Measurements from ENCODE around the gene TFB2M. TPM values are rescaled to one million over a fixed set of nuclear protein-coding genes. Genes with fewer than 3 reads are reported as not detected.

The TFB2M gene
- total and polyA plus RNA-seq, 2 of the 13 experiments (the other 11 are each of a cell fraction or from before 2014, with no cell fraction given): 15.7 to 31.4 TPM

DNA sequence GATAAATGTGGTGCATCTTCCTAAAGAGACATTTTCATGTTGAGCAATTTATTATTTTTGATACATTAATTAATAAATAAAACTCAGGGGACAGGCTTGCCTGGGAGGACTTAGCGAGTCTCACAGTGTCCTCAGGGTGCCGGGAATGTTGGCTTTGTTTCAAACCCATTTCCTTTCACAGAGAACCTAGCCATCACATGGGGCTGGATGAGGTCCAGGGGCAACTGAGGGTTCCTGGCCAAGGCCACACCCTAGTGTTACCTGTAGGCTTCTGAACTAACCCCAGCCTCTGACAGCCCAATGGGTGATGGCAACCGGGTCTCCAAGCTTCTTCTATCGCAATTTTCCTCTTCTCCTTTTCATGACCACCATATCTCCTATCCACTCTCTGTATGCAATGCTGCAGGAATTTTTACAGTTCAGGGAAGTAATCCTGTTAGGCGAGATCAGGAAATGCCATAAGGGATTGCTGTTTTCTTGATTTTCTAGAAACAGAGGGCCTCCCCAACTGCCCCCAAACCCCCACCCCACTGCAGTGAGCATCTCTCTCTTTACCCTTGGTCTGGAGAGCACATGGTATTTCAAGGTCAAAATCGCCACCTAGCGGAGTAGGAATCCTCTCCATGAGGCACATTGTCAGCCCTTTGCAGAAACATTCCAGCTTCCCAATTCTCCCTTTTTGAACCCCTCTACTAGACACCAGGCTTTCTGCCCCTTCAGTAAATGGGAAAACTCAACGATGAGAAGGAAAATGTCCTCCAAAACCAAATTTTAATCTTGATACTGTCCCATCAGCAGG lies 36.9 kb downstream of the TFB2M start (continued):
- TF ChIP-seq, protein P1, sequence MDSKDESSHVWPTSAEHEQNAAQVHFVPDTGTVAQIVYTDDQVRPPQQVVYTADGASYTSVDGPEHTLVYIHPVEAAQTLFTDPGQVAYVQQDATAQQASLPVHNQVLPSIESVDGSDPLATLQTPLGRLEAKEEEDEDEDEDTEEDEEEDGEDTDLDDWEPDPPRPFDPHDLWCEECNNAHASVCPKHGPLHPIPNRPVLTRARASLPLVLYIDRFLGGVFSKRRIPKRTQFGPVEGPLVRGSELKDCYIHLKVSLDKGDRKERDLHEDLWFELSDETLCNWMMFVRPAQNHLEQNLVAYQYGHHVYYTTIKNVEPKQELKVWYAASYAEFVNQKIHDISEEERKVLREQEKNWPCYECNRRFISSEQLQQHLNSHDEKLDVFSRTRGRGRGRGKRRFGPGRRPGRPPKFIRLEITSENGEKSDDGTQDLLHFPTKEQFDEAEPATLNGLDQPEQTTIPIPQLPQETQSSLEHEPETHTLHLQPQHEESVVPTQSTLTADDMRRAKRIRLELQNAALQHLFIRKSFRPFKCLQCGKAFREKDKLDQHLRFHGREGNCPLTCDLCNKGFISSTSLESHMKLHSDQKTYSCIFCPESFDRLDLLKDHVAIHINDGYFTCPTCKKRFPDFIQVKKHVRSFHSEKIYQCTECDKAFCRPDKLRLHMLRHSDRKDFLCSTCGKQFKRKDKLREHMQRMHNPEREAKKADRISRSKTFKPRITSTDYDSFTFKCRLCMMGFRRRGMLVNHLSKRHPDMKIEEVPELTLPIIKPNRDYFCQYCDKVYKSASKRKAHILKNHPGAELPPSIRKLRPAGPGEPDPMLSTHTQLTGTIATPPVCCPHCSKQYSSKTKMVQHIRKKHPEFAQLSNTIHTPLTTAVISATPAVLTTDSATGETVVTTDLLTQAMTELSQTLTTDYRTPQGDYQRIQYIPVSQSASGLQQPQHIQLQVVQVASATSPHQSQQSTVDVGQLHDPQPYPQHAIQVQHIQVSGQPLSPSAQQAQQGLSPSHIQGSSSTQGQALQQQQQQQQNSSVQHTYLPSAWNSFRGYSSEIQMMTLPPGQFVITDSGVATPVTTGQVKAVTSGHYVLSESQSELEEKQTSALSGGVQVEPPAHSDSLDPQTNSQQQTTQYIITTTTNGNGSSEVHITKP (CRISPR knock-in tag; IDR thresholded peaks at IDR 0.05; ENCODE audit: low read depth): no peak
- TF ChIP-seq ZNF101 (CRISPR knock-in tag; IDR thresholded peaks at IDR 0.05; ENCODE audit: borderline replicate concordance, low read depth) (no peak), ZNF232 (CRISPR knock-in tag; IDR thresholded peaks at IDR 0.05; ENCODE audit: borderline replicate concordance) (no peak), ZFP41 (CRISPR knock-in tag; IDR thresholded peaks at IDR 0.05; ENCODE audit: borderline replicate concordance) (no peak), LCORL (IDR thresholded peaks at IDR 0.05) (no peak), LCORL (CRISPR knock-in tag; IDR thresholded peaks at IDR 0.05) (no peak), FOXP1 (IDR thresholded peaks at IDR 0.05) (no peak), FOXP1 (CRISPR knock-in tag; IDR thresholded peaks at IDR 0.05) (no peak), ZNF225 (CRISPR knock-in tag; IDR thresholded peaks at IDR 0.05) (no peak), ZBTB1 (CRISPR knock-in tag; IDR thresholded peaks at IDR 0.05; ENCODE audit: borderline replicate concordance) (no peak), BCL6 (CRISPR knock-in tag; IDR thresholded peaks at IDR 0.05) (no peak), RBFOX2 (IDR thresholded peaks at IDR 0.05; ENCODE audit: low read depth, low read length) (no peak)
- TF ChIP-seq, protein P2, sequence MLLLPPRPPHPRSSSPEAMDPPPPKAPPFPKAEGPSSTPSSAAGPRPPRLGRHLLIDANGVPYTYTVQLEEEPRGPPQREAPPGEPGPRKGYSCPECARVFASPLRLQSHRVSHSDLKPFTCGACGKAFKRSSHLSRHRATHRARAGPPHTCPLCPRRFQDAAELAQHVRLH (CRISPR knock-in tag; IDR thresholded peaks at IDR 0.05; ENCODE audit: borderline replicate concordance, low read depth): no peak
- TF ChIP-seq, protein P3, sequence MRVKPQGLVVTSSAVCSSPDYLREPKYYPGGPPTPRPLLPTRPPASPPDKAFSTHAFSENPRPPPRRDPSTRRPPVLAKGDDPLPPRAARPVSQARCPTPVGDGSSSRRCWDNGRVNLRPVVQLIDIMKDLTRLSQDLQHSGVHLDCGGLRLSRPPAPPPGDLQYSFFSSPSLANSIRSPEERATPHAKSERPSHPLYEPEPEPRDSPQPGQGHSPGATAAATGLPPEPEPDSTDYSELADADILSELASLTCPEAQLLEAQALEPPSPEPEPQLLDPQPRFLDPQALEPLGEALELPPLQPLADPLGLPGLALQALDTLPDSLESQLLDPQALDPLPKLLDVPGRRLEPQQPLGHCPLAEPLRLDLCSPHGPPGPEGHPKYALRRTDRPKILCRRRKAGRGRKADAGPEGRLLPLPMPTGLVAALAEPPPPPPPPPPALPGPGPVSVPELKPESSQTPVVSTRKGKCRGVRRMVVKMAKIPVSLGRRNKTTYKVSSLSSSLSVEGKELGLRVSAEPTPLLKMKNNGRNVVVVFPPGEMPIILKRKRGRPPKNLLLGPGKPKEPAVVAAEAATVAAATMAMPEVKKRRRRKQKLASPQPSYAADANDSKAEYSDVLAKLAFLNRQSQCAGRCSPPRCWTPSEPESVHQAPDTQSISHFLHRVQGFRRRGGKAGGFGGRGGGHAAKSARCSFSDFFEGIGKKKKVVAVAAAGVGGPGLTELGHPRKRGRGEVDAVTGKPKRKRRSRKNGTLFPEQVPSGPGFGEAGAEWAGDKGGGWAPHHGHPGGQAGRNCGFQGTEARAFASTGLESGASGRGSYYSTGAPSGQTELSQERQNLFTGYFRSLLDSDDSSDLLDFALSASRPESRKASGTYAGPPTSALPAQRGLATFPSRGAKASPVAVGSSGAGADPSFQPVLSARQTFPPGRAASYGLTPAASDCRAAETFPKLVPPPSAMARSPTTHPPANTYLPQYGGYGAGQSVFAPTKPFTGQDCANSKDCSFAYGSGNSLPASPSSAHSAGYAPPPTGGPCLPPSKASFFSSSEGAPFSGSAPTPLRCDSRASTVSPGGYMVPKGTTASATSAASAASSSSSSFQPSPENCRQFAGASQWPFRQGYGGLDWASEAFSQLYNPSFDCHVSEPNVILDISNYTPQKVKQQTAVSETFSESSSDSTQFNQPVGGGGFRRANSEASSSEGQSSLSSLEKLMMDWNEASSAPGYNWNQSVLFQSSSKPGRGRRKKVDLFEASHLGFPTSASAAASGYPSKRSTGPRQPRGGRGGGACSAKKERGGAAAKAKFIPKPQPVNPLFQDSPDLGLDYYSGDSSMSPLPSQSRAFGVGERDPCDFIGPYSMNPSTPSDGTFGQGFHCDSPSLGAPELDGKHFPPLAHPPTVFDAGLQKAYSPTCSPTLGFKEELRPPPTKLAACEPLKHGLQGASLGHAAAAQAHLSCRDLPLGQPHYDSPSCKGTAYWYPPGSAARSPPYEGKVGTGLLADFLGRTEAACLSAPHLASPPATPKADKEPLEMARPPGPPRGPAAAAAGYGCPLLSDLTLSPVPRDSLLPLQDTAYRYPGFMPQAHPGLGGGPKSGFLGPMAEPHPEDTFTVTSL (CRISPR knock-in tag; IDR thresholded peaks at IDR 0.05; ENCODE audit: borderline replicate concordance): no peak
- TF ChIP-seq, protein P4, sequence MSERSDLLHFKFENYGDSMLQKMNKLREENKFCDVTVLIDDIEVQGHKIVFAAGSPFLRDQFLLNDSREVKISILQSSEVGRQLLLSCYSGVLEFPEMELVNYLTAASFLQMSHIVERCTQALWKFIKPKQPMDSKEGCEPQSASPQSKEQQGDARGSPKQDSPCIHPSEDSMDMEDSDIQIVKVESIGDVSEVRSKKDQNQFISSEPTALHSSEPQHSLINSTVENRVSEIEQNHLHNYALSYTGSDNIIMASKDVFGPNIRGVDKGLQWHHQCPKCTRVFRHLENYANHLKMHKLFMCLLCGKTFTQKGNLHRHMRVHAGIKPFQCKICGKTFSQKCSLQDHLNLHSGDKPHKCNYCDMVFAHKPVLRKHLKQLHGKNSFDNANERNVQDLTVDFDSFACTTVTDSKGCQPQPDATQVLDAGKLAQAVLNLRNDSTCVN (CRISPR knock-in tag; IDR thresholded peaks at IDR 0.05; ENCODE audit: borderline replicate concordance): no peak
- TF ChIP-seq, protein P5, sequence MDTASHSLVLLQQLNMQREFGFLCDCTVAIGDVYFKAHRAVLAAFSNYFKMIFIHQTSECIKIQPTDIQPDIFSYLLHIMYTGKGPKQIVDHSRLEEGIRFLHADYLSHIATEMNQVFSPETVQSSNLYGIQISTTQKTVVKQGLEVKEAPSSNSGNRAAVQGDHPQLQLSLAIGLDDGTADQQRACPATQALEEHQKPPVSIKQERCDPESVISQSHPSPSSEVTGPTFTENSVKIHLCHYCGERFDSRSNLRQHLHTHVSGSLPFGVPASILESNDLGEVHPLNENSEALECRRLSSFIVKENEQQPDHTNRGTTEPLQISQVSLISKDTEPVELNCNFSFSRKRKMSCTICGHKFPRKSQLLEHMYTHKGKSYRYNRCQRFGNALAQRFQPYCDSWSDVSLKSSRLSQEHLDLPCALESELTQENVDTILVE (CRISPR knock-in tag; IDR thresholded peaks at IDR 0.05): no peak
